CD8-positive, alpha-beta memory T cell (primary cell): Measurements from ENCODE around the gene COL19A1. TPM values are rescaled to one million over a fixed set of nuclear protein-coding genes. Genes with fewer than 3 reads are reported as not detected.

ENCODE experiments used
- CTCF ChIA-PET: fragments of 350-600 bp; sonication (Branson Sonifier 250); formaldehyde crosslinking; loops from one replicate; lab custom pipeline; 2021; ENCODE audit warnings: antibody characterized with exemption; lab: Charles Lee
- POLR2A ChIA-PET: fragments of 350-600 bp; sonication (Branson Sonifier 250); formaldehyde crosslinking; loops from one replicate; lab custom pipeline; 2021; ENCODE audit warnings: antibody characterized with exemption; lab: Charles Lee
- DNase-seq, 5 donors: peaks; one replicate each; pipeline versions ENCODE4 v3.0.0 to v3.0.0-alpha.2; 2020 to 2022; ENCODE audit warnings: mixed read lengths in 1 of 5
- H3K27ac ChIP-seq: one replicate; pipeline ENCODE4 v1.7.0; 2013; ENCODE audit warnings: low read depth, mild to moderate bottlenecking, low read length, moderate library complexity
- H3K27me3 ChIP-seq: 2 replicates; pipeline ENCODE4 v1.7.0; 2013; ENCODE audit warnings: low read length, mild to moderate bottlenecking; ENCODE audit not compliant: insufficient read depth, poor library complexity, severe bottlenecking
- H3K36me3 ChIP-seq: 2 replicates; pipeline ENCODE4 v1.7.0; 2013; ENCODE audit warnings: mild to moderate bottlenecking, low read length, moderate library complexity; ENCODE audit not compliant: insufficient read depth
- H3K4me1 ChIP-seq: 2 replicates; pipeline ENCODE4 v1.7.0; 2013; ENCODE audit warnings: mild to moderate bottlenecking, low read length, moderate library complexity; ENCODE audit not compliant: insufficient read depth
- H3K4me3 ChIP-seq: 2 replicates; pipeline ENCODE4 v1.7.0; 2013; ENCODE audit warnings: mild to moderate bottlenecking, low read length
- H3K9me3 ChIP-seq: 2 replicates; pipeline ENCODE4 v1.7.0; 2013; ENCODE audit warnings: mild to moderate bottlenecking, low read length
- H3K27ac Mint-ChIP-seq, 8 donors: one replicate each; pipeline ENCODE4 v1.8.0; 2020 to 2021; ENCODE audit warnings: mixed read lengths in 8 of 8, mild to moderate bottlenecking in 6 of 8, inconsistent platforms in 3 of 8, moderate library complexity in 3 of 8
- H3K27me3 Mint-ChIP-seq, 2 donors: one replicate each; pipeline ENCODE4 v1.8.0; 2020 to 2021; ENCODE audit warnings: mixed read lengths in 2 of 2, mild to moderate bottlenecking in 1 of 2, moderate library complexity in 1 of 2
- H3K36me3 Mint-ChIP-seq, 3 donors: one replicate each; pipeline ENCODE4 v1.8.0; 2020 to 2021; ENCODE audit warnings: mixed read lengths in 3 of 3, inconsistent platforms in 1 of 3, mild to moderate bottlenecking in 1 of 3
- H3K4me1 Mint-ChIP-seq, 3 donors: one replicate each; pipeline ENCODE4 v1.8.0; 2020 to 2021; ENCODE audit warnings: mixed read lengths in 3 of 3, inconsistent platforms in 1 of 3, mild to moderate bottlenecking in 1 of 3
- H3K4me3 Mint-ChIP-seq, 7 donors: one replicate each; pipeline ENCODE4 v1.8.0; 2020 to 2021; ENCODE audit warnings: mixed read lengths in 7 of 7, mild to moderate bottlenecking in 6 of 7, moderate library complexity in 4 of 7, inconsistent platforms in 2 of 7
- H3K9me3 Mint-ChIP-seq, 5 donors: one replicate each; pipeline ENCODE4 v1.8.0; 2020 to 2022; ENCODE audit warnings: mixed read lengths in 5 of 5, mild to moderate bottlenecking in 3 of 5, moderate library complexity in 2 of 5, inconsistent platforms in 1 of 5
- polyA plus RNA-seq: library from polyadenylated mRNA; unstranded; fragments of 300-500 nt; fragmentation: Illumina TruSeq; gene quantifications from one replicate; pipeline ENCODE4 v1.2.3, GENCODE V29; 2021
- total RNA-seq, 2 experiments: library from RNA; stranded (reverse); gene quantifications; one replicate each; pipeline ENCODE4 v1.2.3, GENCODE V29; 2021

Gene COL19A1
- total and polyA plus RNA-seq, 3 experiments from 2014 or later, result 0.07 to 0.33 TPM; not detected in 1

- no peak overlapping the region for H3K4me3 ChIP-seq
- Mint-ChIP-seq H3K4me3 (no peak overlapping the region), H3K4me1 (no peaks in the 10 kb centered on the region), H3K27ac (no peak overlapping the region), H3K36me3 (no peaks in the 10 kb centered on the region), H3K9me3 (no peaks in the 10 kb centered on the region), H3K27me3 (peaks cover 6 to 8% of the 10 kb centered on the region in 2 donors)
- H3K4me1 ChIP-seq, result no peaks in the 10 kb centered on the region
- DNase-seq, result no peak
- ChIA-PET POLR2A (no interaction called here), CTCF (interaction anchor here (1.1 to 3.0 kb wide), 8 partner anchors 9 to 734 kb away, joined by 3 to 15 read pairs (median 8); partner anchors contain the start of gene B3GAT2)
- no peaks in the 10 kb centered on the region for H3K36me3 ChIP-seq
- no peak overlapping the region for H3K27ac ChIP-seq
- no peaks in the 10 kb centered on the region for H3K27me3 ChIP-seq
- no peaks in the 10 kb centered on the region for H3K9me3 ChIP-seq
These were observed 355.5 kb downstream of the COL19A1 start for GRCh38 chr6:70221715-70222438.

DNA sequence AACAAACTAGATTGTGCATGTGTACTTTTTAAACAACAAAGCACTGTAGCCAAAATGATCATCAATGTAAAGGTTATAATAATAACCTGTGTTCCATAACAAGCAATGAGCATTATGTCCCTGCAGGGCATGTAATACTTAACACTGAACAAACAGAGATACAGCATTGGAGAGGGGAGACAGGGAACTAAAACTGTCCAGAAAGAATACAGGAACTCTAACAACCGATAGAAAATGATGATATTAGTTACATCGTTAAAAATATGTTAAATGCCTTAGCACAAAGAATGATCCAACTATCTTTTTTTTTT lies 356.0 kb downstream of the COL19A1 start:
- no peaks in the 10 kb centered on the region for H3K36me3 ChIP-seq
- Mint-ChIP-seq H3K4me1 (no peaks in the 10 kb centered on the region), H3K27ac (no peak overlapping the region), H3K27me3 (peaks cover 2 to 8% of the 10 kb centered on the region in 2 donors), H3K36me3 (no peaks in the 10 kb centered on the region), H3K4me3 (no peak overlapping the region), H3K9me3 (peaks cover 0 to 2% (median 0%) of the 10 kb centered on the region in 5 donors)
- H3K27me3 ChIP-seq, result no peaks in the 10 kb centered on the region
- H3K9me3 ChIP-seq, result no peaks in the 10 kb centered on the region
- no peak for DNase-seq
- no peaks in the 10 kb centered on the region for H3K4me1 ChIP-seq
- ChIA-PET CTCF (interaction anchor here (2.7 kb wide), 1 partner anchor 662 kb away, joined by 10 read pairs; no protein-coding TSS in a partner anchor), POLR2A (no interaction called here)
- no peak overlapping the region for H3K4me3 ChIP-seq
- H3K27ac ChIP-seq, result no peak overlapping the region

GRCh38 chr6:70225055-70225454 lies 358.7 kb downstream of the COL19A1 start:
- Histone ChIP-seq H3K27me3 (no peaks in the 10 kb centered on the region), H3K4me1 (no peaks in the 10 kb centered on the region), H3K4me3 (no peak overlapping the region), H3K36me3 (no peaks in the 10 kb centered on the region), H3K9me3 (no peaks in the 10 kb centered on the region), H3K27ac (no peak overlapping the region)
- Mint-ChIP-seq H3K27ac (peak overlapping the region in 1 of 8 donors; percentile 17), H3K9me3 (peaks cover 0 to 2% (median 0%) of the 10 kb centered on the region in 5 donors), H3K27me3 (peaks cover 4 to 8% of the 10 kb centered on the region in 2 donors), H3K4me3 (no peak overlapping the region), H3K36me3 (no peaks in the 10 kb centered on the region), H3K4me1 (no peaks in the 10 kb centered on the region)
- POLR2A ChIA-PET, result no interaction called here
- DNase-seq, result no peak
- CTCF ChIA-PET, result no interaction called here

DNA sequence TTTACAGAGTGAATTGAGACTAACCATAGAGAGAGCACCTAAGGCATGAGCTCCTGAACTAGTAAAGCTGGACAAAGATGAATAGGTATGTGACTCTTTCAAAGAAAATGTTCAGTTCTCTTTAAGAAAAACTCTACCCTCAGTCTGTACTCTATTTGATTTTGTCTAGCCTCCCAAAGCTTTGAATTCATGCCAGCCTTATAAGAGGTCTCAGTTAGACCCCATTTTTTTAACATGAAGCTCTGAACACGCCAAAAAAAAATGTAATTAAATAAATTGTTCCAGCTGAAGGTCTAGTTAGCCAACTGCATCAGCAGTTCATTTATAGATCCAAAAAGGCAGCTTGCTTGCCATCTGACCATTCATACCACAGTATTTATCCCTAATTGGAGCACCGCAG lies 365.0 kb downstream of the COL19A1 start:
- Mint-ChIP-seq H3K9me3 (peaks cover 0 to 2% (median 0%) of the 10 kb centered on the region in 5 donors), H3K27me3 (peaks cover 0 to 4% of the 10 kb centered on the region in 2 donors), H3K27ac (no peak overlapping the region), H3K4me3 (no peak overlapping the region), H3K36me3 (no peaks in the 10 kb centered on the region), H3K4me1 (no peaks in the 10 kb centered on the region)
- Histone ChIP-seq H3K4me3 (no peak overlapping the region), H3K36me3 (no peaks in the 10 kb centered on the region), H3K9me3 (no peaks in the 10 kb centered on the region), H3K4me1 (no peaks in the 10 kb centered on the region), H3K27me3 (no peaks in the 10 kb centered on the region), H3K27ac (no peak overlapping the region)
- no peak for DNase-seq
- ChIA-PET CTCF (interaction anchor here (3.1 kb wide), 1 partner anchor 11 kb away, joined by 15 read pairs; no protein-coding TSS in a partner anchor), POLR2A (no interaction called here)

DNA sequence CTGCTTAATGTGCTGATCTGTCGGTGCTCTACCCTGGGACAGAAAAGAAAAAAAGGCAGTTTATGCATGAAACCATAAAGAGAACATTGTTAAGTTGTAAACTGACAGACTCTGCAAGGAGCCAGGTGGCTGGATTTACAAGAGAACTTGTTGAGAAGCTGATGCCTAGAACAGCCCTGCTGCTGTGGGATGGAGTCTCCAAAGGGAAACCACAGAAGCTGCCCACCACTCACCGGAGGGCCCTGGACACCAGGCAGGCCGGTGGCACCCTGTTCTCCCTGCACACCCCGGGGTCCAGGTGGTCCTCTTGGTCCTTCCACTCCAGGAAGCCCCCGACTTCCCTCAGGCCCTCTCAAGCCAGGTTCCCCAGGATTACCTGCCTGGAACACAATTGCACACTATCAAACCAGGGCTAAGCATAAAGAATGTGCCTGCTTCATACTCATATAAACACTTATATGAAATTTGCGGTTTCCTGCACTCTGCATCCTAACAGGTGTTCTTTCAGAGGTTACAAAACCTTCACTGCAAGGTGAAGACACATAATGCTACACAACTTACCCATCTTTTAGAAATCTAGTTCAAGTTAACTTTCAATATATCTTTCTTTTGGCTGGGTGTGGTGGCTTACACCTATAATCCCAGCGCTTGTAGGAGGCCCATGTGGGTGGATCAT lies 368.3 kb downstream of the COL19A1 start:
- Histone ChIP-seq H3K27me3 (no peaks in the 10 kb centered on the region), H3K4me1 (no peaks in the 10 kb centered on the region), H3K4me3 (no peak overlapping the region), H3K9me3 (no peaks in the 10 kb centered on the region), H3K36me3 (no peaks in the 10 kb centered on the region), H3K27ac (no peak overlapping the region)
- ChIA-PET CTCF (no interaction called here), POLR2A (no interaction called here)
- no peak for DNase-seq
- Mint-ChIP-seq H3K27ac (no peak overlapping the region), H3K36me3 (no peaks in the 10 kb centered on the region), H3K27me3 (peaks cover 2 to 8% of the 10 kb centered on the region in 2 donors), H3K4me1 (no peaks in the 10 kb centered on the region), H3K9me3 (no peaks in the 10 kb centered on the region), H3K4me3 (no peak overlapping the region)

DNA sequence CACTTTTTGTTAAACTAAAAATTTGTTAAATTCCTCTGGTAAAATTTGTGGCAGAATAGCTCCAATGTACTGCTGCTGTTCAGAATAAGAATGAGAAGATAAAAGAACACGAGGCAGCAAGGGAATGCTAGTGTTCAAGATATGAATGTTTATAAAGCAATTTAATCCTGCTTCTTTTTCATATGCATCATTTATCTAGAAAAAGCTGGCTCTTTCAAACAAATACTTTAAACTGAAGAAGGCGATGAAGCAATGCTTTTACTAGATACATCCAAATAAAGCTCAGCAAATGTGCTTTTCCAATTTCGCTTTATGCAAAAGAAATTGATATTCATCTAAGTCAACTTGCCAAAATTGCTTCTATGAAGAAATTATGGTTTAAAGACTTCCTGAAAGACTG lies 370.0 kb downstream of the COL19A1 start:
- H3K27me3 ChIP-seq, result no peaks in the 10 kb centered on the region
- Mint-ChIP-seq H3K4me3 (no peak overlapping the region), H3K27ac (no peak overlapping the region), H3K4me1 (no peaks in the 10 kb centered on the region), H3K9me3 (no peaks in the 10 kb centered on the region), H3K27me3 (peaks cover 2 to 8% of the 10 kb centered on the region in 2 donors), H3K36me3 (no peaks in the 10 kb centered on the region)
- CTCF ChIA-PET, result no interaction called here
- H3K9me3 ChIP-seq, result no peaks in the 10 kb centered on the region
- H3K4me1 ChIP-seq, result no peaks in the 10 kb centered on the region
- POLR2A ChIA-PET, result no interaction called here
- no peak for DNase-seq
- no peak overlapping the region for H3K27ac ChIP-seq
- no peak overlapping the region for H3K4me3 ChIP-seq
- H3K36me3 ChIP-seq, result no peaks in the 10 kb centered on the region

- peaks cover 0 to 8% of the 10 kb centered on the region in 2 donors for H3K27me3 Mint-ChIP-seq
These were observed 374.7 kb downstream of the COL19A1 start for GRCh38 chr6:70241031-70241430.

GRCh38 chr6:70241991-70242420 lies 375.6 kb downstream of the COL19A1 start:
- CTCF ChIA-PET, result no interaction called here
- no peak overlapping the region for H3K27ac ChIP-seq
- Mint-ChIP-seq H3K36me3 (no peaks in the 10 kb centered on the region), H3K4me3 (no peak overlapping the region), H3K4me1 (no peaks in the 10 kb centered on the region), H3K9me3 (no peaks in the 10 kb centered on the region), H3K27me3 (peaks cover 0 to 8% of the 10 kb centered on the region in 2 donors), H3K27ac (no peak overlapping the region)
- H3K27me3 ChIP-seq, result no peaks in the 10 kb centered on the region
- POLR2A ChIA-PET, result no interaction called here
- DNase-seq, result no peak
- no peaks in the 10 kb centered on the region for H3K9me3 ChIP-seq
- H3K4me3 ChIP-seq, result no peak overlapping the region
- no peaks in the 10 kb centered on the region for H3K4me1 ChIP-seq
- no peaks in the 10 kb centered on the region for H3K36me3 ChIP-seq

More at GRCh38 chr6:70241031-70241430, 374.7 kb downstream of the COL19A1 start:
- Histone ChIP-seq H3K4me1 (no peaks in the 10 kb centered on the region), H3K9me3 (no peaks in the 10 kb centered on the region), H3K36me3 (no peaks in the 10 kb centered on the region), H3K27me3 (no peaks in the 10 kb centered on the region), H3K4me3 (no peak overlapping the region), H3K27ac (no peak overlapping the region)
- Mint-ChIP-seq H3K27ac (no peak overlapping the region), H3K36me3 (no peaks in the 10 kb centered on the region), H3K4me1 (no peaks in the 10 kb centered on the region), H3K4me3 (no peak overlapping the region), H3K9me3 (no peaks in the 10 kb centered on the region)
- DNase-seq, result no peak
- ChIA-PET CTCF (no interaction called here), POLR2A (no interaction called here)
